ENCODE data around the gene NCR2.

NCR2 gene

GRCh38 chr6:41377071-41377470 is 41.7 kb downstream of the NCR2 start:
- no peak overlapping the region for H3K4me3 ChIP-seq (ENCODE audit: low read depth, low read length)
- DNase-seq (ENCODE audit: low read depth): no peak

GRCh38 chr6:41379306-41379705 is 43.9 kb downstream of the NCR2 start:
- H3K4me3 ChIP-seq (ENCODE audit: low read depth, low read length): no peak overlapping the region

GRCh38 chr6:41386594-41386993 is 51.2 kb downstream of the NCR2 start:
- H3K4me3 ChIP-seq (ENCODE audit: low read depth, low read length): no peak overlapping the region
- no peak for DNase-seq (ENCODE audit: low read depth)

More at GRCh38 chr6:41379306-41379705, 43.9 kb downstream of the NCR2 start:
- no peak for DNase-seq (ENCODE audit: low read depth)

- no peak overlapping the region for H3K4me3 ChIP-seq (ENCODE audit: low read depth, low read length)
- no peak for DNase-seq (ENCODE audit: low read depth)
Measured at GRCh38 chr6:41392246-41392645, 56.8 kb downstream of the NCR2 start.

GRCh38 chr6:41396335-41396734 is 60.9 kb downstream of the NCR2 start:
- DNase-seq (ENCODE audit: low read depth): no peak
- no peak overlapping the region for H3K4me3 ChIP-seq (ENCODE audit: low read depth, low read length)

- DNase-seq (ENCODE audit: low read depth): no peak
Measured at GRCh38 chr6:41399424-41399823, 64.0 kb downstream of the NCR2 start.

More at GRCh38 chr6:41399424-41399823, 64.0 kb downstream of the NCR2 start:
- H3K4me3 ChIP-seq (ENCODE audit: low read depth, low read length): no peak overlapping the region

Measured in skeletal muscle cell (primary cell).